GM11168 (cell line): ENCODE results near the gene PTGES3.
"Not testable (repeated sequence)": the region's sequence is repeated elsewhere in the genome, so short reads cannot be mapped to it uniquely, and the experiment has no call there.

Experiments used
- in situ Hi-C: fragments of 300-500 bp; cut with MboI; formaldehyde crosslinking; loops from one replicate; pipeline ENCODE4 v1.12.0; 2022; ENCODE audit warnings: low sequenced_read_pairs; ENCODE audit not compliant: unreplicated experiment

Gene PTGES3

GRCh38 chr12:56713345-56713744, 25.3 kb upstream of the PTGES3 start:
- in situ Hi-C loops = no loop called here

DNA sequence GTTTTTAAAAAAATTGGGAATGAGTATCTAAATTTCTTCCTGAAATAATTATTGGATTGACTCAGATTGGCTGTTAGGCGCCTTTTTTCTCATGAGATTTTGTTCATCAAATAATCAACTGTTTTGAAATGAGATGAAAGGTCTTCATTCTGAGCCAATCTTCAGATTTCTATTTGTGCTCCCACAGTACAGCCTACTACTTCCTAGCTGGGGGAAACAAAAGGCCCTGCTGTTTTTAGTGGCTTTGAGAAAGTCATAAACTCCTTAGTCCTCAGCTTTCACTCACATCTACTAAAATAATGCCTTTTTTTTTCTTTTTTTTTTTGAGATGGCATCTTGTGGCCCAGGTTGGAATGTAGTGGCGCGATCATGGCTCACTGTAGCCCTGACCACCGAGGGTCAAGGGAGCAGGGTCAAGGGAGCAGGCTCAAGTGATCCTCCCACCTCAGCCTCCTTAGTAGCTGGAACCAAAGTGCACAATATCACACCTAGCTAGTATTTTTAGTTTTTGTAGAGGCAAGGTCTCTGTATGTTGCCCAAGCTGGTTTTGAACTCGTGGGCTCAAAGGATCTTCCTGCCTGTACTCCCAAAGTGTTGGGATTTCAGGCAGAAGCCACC, 21.8 kb upstream of the PTGES3 start:
- in situ Hi-C loops = no loop called here

GRCh38 chr12:56704522-56704921, 16.4 kb upstream of the PTGES3 start:
- in situ Hi-C loops = not testable (repeated sequence)

DNA sequence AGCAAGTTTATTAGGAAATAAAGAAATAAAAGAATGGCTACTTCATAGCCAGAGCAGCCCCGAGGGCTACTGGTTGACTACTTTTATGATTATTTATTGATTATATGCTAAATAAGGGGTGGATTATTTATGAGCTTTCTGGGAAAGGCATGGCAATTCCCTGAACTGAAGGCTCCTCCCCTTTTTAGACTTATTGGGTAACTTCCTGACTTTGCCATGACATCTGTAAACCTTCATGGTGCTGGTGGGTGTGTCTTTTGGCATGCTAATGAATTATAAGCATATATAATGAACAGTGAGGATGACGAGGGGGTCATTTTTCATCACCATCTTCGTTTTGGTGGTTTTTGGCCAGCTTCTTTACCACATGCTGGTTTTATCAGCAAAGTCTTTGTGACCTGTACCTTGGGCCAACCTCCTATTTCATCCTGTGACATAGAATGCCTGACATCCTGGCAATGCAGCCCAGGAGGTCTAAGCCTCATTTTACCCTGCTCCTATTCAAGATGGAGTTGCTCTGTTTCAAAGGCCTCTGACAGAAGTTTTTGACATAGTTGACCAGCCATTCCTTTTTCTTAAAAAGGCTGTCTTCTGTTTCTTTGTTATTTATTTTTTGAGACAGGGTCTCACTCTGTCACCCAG, 11.1 kb upstream of the PTGES3 start:
- in situ Hi-C loops = no loop called here

GRCh38 chr12:56695327-56696101, 7.4 kb upstream of the PTGES3 start:
- in situ Hi-C loops = no loop called here

- in situ Hi-C loops = no loop called here
Observed at GRCh38 chr12:56694161-56694560, 6.1 kb upstream of the PTGES3 start.

GRCh38 chr12:56688846-56689109, 694 bp upstream of the PTGES3 start:
- in situ Hi-C loops = no loop called here

DNA sequence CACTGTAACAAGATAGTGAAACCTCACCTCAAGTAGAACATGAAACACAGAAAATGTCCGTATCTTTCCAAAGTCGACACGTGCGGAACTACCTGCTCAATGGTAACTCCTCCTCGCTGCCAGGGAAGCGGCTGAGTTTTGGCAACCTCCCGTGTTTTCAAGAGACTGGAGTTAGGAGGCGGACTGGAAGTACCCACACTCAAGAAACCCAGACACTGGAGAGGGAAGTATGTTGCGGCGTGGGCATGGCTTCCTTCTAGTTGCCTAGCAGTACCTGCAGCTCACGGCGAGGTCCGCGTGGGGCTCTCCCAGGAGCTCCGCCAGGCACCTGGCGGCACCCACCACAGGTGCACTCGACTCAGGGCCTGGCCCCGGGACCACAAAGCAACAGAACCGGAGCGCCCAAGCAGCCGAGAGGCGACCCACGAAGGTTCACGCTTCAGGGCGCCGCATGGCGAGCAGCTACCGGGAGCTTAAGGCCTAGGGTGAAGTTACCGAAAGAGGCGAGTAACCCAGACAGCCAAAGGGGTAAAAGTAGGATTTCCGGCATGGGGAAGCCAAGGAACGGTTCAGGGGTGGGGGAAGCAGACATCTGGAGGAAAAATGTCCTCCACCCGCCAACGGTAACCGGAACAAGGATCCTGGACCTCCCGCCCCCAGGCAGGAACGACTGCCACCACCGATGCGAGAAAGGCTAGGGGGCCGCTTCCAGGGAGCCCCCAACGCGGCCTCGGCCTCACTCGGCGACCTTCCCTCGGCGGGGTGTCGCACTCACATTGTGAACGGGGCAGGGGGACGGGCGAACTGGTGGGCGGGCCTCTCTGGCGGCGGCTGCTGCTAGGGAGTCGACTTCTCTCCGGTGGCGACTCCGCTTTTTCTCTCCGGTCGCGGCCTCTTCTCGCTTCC, 608 bp downstream of the PTGES3 start:
- in situ Hi-C loops = no loop called here

DNA sequence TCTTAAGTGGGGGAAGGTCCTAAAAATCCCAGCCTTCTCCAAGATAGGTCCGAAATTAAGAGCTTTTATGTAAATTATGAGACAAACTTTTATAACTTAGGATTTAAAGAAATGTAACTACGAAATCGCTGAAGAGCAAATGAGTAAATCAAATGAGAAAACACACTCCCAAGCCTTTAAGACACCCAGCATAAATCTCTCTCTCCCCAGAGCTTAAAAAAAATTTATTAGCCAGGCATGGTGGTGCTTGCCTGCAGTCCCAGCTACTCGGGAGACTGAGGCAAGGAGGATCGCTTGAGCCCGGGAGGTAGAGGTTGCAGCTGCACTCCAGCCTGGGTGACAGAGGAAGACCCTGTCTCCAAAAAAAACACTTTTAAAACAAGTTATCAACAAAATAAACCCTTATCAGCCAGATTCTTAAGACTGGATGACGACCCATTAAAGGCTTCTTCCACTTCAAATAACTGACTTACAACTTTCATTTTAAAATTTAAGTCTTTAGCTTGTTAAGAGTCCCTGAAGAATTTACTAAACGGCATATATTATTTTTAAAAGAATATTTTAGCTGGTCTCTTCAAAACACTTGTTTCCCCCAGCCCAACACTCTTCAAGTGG, 3.2 kb downstream of the PTGES3 start:
- in situ Hi-C loops = no loop called here

- in situ Hi-C loops = no loop called here
Observed at GRCh38 chr12:56682323-56682722, 5.8 kb downstream of the PTGES3 start.

GRCh38 chr12:56679883-56680575, 8.1 kb downstream of the PTGES3 start:
- in situ Hi-C loops = no loop called here

GRCh38 chr12:56678852-56679251, 9.2 kb downstream of the PTGES3 start:
- in situ Hi-C loops = no loop called here

- in situ Hi-C loops = no loop called here
Observed at GRCh38 chr12:56677680-56678079, 10.4 kb downstream of the PTGES3 start.

- in situ Hi-C loops = no loop called here
Observed at GRCh38 chr12:56676851-56677580, 11.1 kb downstream of the PTGES3 start.

DNA sequence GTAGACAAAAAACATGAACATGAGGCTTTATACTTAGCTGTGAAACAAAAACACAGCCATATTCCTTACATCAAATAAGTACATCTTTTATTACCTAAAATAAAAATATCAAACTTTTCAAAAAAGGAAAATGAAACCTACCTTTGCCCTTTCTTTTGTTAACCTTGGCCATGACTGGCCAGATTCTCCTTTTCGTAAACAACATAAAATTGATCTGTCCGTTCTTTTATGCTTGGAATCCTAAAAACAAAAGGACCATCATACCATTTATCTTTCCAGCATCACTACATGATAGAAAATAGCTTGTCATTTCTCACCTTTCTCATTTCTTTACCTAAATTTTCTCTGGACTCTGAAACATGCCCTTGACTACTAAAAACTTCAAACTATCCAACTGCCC, 16.5 kb downstream of the PTGES3 start:
- in situ Hi-C loops = no loop called here

- in situ Hi-C loops = no loop called here
Observed at GRCh38 chr12:56670836-56671235, 17.2 kb downstream of the PTGES3 start.

DNA sequence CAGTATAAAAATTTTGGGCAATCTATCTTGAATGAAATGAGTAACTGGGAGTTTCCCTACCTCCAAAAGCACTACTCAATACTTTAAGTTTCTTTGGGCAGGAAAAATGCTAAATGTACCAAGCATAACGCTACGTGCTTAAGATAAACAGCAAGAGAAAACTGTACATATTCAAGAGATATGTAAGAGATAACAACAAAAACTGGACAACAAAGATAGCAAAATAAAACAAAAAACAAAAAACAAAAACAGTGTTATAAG, 20.0 kb downstream of the PTGES3 start:
- in situ Hi-C loops = no loop called here

- in situ Hi-C loops = no loop called here
Observed at GRCh38 chr12:56661979-56662638, 26.0 kb downstream of the PTGES3 start.

DNA sequence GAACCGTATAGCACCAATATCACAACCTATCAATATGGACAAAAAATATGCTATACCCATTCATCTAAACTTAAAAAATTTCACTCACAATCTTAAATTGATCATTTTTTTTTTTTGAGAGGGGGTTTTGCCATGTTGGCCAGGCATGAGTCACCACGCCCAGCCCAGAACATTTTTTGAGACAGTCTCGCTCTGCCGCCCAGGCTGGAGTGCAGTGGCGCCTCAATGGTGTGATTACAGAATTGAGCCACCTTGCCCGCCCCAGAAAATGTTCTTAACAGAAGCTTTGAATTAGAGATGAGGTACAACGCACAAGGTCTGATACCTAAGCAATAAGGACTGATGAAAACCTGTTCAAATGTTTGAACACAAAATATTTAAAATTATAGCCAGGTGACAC, 26.5 kb downstream of the PTGES3 start:
- in situ Hi-C loops = no loop called here
